Measurements from ENCODE around the gene SLC25A41. TPM values are rescaled to one million over a fixed set of nuclear protein-coding genes. Genes with fewer than 3 reads are reported as not detected.

SLC25A41 gene
- not detected in 2 replicates for total RNA-seq
- polyA plus RNA-seq (2012) = 0.21 TPM

DNA sequence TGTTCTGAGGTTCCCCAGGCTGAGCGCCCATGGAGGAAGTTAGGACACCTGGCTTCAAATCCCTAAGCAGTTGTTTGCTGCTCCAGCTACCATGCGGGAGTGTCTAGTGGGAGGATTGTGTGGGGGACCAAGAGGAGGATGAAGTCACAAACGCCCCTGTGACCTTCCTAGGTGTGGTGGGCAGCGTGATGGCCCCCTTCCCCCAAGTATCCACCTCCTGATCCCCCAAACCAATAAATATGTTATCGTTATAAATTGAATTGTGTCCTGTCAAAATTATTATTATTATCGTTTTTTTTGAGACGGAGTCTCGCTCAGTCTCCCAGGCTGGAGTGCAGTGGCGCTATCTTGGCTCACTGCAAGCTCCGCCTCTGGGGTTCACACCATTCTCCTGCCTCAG lies at the start of gene SLC25A41:
TSS of gene SLC25A41 (minus strand) at position 101 of the 400 bp plus-strand sequence. CDS start at position 31, 70 bp downstream.
- DNase-seq (ENCODE audit: low read depth) = no peak

DNA sequence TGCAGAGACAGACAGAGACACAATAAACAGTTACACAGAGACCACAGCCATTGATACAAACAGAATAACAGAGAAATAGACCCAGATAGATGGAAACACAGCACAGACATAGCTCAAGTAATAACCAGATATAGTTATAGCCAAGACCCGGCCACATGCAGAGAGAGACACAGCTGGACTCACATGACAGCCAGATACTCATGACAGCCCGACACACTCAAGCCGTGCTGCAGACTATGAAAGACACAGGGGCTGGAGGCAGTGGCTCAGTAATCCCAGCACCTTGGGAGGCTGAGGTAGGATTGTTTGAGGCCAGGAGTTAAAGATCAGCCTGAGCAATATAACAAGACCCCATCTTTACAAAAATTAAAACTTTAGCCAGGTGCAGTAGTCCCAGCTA lies 49.7 kb upstream of the SLC25A41 start:
- DNase-seq (ENCODE audit: low read depth) = no peak

DNA sequence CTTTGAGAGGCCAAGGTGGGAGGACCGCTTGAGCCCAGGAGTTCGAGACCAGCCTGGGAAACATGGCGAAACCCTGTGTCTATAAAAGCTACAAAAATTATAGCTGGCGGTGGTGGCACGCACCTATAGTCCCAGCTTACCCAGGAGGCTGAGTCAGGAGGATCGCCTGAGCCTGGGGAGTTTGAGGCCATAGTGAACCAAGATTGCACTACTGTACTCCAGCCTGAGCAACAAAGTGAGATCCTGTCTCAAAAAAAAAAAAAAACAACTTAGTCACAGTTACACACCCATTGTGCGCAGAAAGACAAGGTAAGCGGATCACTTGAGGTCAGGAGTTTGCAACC lies 48.8 kb upstream of the SLC25A41 start:
- DNase-seq (ENCODE audit: low read depth) = no peak

DNA sequence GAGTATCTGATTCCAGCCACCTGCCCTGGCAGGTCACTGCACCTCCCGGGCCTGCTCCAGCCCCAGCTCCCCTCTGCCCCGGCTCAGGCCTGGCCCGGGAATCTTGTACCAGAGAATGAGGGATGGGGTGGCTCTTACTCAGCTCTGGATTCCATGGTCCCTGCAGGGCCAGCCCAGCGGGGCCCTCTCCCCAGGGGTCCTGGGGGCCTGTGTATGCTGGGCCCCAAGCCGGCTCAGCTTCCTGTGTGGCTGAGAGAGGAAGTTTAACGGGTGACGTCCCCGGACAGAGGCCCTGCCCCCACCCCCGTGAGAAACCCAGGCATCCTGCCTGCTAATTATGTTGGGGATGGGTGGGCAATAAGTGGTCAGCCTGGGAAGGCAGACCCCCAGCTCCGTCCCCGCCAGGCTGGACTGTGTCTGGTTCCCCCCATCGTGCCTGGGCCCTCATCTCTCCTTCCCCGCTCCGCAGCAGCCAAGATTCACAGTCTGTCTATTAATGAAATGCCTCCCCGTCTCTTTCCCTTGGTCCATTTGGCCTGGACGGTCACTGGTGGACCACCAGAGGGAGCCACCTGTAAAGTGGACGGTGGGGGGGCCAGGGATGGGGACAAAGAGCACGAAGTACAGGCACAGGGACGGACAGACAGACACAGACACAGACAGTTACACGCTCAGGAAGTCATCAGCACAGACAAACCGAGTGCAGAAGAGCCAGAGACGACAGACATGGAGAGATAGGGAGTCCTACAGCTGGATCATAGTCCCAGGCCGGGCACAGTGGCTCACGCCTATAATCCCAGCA lies 48.2 kb upstream of the SLC25A41 start, which contains the start of gene DENND1C:
TSS of gene DENND1C (minus strand) at position 247 of the 802 bp plus-strand sequence. CDS start at position 155, 92 bp downstream.
- DNase-seq (ENCODE audit: low read depth) = no peak

DNA sequence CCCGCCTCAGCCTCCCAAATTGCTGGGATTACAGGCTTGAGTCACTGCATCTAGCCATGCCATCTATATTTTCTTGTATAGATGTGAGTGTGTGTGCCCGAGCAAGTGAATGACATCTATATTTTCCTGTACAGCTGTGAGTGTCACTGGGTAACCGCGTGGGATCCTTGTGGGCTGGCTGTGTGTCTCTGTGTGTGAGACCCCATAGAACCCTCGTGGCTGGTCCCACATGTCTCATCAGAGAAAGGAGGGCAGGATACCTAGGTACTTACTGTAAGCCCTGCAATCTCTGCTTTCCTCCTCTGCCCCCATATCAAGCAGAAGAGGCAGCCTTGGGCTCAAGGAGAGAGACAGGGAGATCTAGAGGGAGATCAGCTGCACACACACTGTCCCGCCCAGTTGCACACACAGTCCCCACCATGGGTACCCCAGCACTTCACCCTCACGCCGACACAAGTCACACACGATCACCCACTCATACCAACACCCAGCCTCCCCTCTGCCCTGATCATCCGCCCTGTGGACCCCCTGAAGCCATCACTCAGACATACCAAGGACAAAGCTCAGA lies 47.4 kb upstream of the SLC25A41 start:
- no peak for DNase-seq (ENCODE audit: low read depth)

DNA sequence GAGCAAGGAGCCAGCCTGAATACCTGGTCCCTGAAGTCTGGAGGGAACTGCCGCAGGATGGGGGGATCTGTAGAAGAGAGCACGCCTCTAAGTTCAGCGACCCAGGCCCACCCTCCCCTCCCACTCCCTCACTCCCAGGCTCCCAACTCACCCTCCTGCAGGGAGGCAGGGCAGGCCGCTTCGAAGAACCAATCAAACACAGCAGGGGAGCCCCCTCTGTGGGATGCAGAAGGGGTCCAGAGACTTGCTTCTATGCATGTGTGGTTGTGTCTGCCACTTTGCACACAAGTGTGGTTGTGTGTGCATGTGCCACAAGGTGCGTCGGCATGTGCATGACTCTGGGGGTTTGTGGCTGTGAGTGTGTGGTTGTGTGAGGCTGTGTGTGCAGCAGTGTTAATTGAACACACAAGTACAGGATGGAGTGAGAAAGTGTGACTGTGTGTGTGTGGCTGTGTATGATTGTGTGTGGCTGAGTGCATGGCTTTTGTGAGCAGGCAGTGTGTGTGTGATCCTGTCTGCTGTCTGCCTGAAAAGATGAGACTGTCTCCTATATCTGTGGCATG lies 46.4 kb upstream of the SLC25A41 start:
- DNase-seq (ENCODE audit: low read depth) = no peak

DNA sequence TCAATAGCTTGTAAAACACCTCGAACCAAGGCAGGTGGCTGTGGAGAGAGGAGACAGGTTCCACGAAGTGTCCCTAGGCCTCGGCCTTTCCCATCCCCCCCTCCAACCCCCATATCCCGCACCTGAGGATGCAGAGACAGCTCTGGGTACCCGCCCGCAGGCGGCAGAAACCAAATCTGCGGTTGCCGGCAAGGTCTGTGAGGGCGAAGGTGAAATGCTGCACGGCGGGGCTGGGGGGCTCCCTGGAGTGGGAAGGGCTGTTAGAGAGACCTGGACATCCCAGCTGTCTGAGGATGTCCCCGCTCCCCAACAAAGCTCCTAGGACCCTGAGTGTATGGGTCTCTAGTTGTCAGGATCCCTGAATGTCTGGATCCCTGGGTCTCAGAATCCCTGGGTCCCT lies 45.3 kb upstream of the SLC25A41 start:
- DNase-seq (ENCODE audit: low read depth) = no peak

DNA sequence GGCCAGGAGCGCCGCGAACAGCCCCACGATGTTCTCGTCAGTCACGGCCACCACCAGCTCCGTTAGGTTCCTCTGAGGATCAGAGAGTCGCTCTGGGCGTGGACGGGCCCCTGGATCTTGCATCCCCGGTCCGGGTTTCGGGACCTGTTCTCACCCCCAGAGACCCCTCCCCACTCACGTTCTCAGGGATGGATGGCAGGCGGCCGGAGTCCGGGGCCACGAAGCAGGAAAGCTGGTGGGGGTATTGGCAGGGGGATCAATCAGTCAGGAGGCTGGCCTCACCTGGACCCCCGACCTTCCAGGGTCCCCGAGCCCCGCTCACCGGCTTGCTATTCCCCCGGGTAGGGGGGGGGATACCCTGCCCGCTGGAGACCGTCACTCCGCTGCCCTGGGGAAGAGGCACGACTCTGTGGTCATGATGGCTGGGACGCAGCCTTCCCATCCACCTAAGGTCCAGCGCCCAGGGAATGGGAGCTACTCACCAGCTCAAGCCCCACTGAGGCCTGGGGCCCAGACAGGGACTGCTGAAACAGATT lies 43.4 kb upstream of the SLC25A41 start:
- DNase-seq (ENCODE audit: low read depth) = no peak

DNA sequence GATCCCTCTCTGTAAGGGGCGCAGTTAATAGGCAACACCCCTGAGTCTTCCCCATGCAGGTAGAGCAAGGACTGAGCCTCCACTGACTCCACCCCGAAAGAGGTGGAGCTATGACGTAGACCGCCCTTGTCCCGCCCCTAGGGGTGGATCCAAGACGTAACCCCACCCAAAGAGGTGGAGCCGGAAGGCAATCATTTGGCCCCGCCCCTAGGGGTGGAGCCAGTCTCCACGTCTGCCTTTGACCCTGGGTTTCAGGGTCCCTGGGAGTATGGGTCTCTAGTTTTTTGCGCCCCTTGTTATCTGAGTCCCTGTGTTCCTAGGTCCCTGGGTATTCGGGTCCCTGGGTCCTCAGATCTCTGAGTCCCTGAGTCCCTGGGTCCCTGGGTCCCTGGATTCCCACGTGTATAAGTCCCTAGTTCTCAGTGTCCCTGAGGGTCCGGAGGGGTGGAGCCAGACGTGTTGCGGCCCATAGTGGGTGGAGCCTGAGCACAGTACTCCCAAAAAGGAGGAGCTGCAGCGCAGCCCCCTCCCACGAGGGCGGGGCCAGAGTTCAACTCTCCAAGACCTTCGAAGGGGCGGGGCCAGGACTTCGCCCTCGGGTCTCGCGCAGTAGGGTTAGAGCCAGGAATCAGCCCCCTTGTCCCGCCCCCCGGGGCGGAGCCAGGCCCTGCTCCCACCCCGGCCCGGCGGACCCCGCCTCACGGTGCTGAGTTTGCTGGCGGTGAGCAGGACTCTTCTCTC lies 42.8 kb upstream of the SLC25A41 start:
- DNase-seq (ENCODE audit: low read depth) = no peak

DNA sequence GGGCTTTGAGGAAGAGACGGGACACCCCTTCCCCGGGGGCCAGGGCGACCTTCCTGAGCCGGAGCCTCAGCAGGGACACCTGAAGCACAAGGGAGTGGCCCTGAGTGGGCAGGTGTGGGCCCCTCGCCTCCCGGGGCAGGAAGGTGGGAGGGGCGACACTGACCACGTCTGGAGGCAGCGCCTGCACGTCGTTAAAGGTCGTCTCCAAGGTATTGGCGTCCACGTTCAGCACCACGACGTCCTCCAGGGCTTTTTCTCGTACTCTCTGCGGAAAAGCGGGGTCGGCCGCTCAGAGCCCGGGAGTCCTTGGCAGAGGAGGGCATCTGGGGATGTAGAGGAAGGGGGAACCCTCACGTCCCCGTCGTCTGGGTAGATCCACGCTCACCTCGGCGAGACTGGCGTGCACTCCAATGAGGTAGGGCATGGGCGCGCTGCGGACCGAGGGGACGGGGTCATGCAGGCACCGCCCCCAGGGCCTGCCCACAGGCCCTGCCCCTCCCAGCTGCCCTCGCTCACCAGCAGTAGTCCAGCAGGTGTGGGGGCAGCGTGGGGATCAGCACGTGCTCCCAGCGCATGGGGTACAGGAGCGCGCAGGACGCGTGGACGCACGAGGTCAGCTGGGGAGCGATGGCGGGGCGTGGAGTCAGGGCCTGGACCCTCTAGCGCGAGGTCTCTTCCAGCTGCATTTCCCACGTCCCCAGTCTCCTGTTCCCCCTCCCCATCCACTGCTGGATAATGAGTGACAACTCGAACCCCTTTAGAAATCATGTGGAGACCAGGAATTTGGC lies 42.0 kb upstream of the SLC25A41 start:
- no peak for DNase-seq (ENCODE audit: low read depth)

DNA sequence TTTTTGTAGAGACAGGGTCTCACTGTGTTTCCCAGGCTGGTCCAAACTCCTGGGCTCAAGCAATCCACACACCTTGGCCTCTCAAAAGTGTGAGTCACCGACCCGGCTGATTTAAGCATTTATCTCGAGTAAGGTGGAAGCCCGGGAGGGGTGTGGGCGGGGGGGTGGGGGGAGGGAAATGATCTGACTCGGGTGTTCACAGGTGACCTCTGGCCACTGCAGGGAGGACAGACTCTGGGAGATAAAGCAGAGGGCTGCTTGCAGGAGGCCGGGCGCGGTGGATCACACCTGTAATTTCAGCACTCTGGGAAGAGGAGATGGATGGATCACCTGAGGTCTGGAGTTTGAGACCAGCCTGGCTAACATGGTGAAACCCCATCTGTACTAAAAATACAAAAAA lies 40.1 kb upstream of the SLC25A41 start:
- no peak for DNase-seq (ENCODE audit: low read depth)

DNA sequence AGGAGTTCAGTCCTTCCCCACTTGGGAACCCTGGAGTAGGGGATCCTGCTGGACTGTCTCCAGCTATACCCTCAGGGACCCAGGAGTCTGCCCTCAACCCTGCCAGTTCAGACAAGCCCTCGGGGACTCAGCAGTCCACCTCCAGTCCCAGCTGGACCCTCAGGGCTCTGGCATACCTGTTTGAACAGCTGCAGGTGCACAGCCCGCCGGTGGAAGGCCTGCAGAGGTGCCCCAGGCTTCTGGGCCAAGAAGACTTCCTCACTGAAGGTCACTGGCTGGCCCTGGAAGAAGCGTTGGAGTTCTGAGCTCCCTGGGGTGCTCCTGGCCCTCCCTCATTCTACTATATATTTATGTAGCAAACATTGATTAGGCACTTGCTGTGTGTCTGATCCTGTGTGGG lies 39.1 kb upstream of the SLC25A41 start:
- no peak for DNase-seq (ENCODE audit: low read depth)

DNA sequence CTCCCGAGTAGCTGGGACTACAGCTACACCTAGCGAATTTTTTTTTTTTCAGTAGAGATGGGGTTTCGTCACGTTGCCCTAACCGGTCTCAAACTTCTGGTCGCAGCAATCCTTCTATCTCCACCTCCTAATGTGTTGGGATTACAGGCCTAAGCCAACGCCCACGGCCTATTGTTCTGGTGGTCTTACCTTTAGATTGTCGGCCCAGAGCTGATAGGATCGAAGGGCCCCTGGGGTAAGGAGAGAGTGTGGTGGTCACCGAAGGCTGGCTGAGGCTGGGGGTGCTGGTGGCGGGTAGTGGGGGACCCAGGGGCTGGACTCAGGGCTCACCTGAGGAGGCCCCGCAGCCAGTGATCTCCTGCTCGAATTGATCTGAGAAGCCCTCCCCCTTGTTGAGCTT lies 37.5 kb upstream of the SLC25A41 start:
- no peak for DNase-seq (ENCODE audit: low read depth)

DNA sequence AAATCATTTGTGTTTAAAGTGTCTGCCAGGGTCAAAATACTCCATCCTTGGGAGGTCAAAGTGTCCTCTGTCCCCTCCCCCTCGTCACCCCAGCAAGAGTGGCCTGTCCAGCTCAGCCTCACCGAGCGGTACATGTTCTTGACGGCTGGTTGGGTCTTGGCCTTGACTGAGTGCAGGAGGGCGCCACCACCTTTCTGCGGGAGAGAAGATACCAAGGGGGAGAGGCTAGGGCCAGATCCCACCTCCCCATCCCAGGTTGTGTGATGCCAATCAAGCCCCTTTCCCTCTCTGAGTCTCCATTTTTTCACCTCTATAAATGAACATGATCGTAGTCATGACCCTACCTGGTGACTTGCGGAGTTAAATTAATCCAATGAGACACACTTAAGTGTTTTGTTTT lies 36.6 kb upstream of the SLC25A41 start:
- no peak for DNase-seq (ENCODE audit: low read depth)

DNA sequence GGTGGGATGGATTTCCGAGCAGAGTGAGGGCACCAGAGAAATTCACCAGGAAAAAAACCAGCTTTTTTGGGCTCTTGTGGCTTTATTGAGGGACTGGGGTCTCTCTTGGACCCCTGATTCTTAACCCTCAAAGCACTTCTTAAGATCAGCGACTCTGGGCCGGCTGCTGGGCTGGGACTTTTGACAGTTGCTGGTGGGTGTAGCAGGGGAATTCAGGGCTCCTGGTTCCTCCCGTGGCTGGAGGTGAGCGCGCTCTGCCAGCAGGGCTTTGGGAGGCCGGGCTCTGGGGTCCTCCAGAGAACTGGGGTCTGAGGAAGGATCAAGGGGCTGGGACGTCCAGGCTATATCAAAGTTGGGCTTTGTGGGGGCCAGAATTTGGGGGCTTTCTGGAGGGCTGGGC lies 33.8 kb upstream of the SLC25A41 start:
- no peak for DNase-seq (ENCODE audit: low read depth)

DNA sequence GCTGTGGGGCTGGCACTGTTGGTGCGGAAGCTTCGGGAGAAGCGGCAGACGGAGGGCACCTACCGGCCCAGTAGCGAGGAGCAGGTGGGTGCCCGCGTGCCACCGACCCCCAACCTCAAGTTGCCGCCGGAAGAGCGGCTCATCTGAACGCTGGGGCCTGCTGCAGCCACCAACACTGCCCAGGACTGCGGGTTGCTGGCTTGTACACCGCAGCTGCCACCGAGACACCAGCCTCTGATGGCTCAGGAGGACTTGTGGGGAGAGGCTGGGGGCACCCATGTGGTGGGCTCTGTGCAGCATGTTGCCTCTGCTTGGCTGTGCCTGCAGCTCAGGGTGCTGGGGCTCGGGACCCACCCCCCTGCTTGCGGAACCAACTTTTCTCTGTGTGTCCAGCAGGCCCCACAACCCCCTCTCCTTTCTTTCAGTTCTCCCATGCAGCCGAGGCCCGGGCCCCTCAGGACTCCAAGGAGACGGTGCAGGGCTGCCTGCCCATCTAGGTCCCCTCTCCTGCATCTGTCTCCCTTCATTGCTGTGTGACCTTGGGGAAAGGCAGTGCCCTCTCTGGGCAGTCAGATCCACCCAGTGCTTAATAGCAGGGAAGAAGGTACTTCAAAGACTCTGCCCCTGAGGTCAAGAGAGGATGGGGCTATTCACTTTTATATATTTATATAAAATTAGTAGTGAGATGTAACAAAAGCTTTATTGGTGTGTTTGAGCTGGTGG lies 33.1 kb upstream of the SLC25A41 start:
- no peak for DNase-seq (ENCODE audit: low read depth)

DNA sequence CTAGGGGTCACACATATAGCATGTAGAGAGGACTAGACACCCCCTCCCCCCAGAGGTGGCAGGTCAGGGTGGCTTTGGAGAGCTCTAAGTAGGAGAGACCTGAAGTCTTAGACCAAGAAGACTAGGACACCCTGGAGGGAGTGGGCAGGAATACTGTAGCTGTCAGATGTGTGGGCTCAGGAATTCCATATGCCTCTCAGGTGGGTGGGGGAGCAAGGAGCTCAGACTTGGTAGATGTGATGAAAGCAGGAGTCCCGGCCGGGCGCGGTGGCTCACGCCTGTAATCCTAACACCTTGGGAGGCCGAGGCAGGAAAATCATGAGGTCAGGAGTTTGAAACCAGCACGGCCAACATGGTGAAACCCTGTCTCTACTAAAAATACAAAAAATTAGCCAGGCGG lies 32.1 kb upstream of the SLC25A41 start:
- no peak for DNase-seq (ENCODE audit: low read depth)

DNA sequence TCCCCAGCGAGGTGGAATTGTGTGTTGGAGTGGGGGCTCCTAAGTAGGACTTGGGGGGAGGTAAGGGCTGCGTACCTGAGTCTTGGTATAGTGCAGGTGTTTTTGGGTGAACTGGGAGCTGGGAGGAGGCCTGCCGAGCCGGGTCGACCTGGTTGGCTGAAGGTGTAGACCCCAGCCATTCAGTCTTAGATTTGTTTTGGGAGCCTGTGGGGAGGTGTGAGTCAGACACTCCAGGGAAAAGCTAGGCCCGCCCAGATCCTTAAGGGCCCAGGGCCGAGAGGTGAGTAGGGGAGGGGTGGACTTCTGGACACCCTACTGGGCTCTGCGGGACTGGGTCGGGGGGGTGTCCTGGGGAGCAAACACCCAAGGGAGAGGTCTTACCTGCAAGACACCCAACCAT lies 31.4 kb upstream of the SLC25A41 start:
- no peak for DNase-seq (ENCODE audit: low read depth)

DNA sequence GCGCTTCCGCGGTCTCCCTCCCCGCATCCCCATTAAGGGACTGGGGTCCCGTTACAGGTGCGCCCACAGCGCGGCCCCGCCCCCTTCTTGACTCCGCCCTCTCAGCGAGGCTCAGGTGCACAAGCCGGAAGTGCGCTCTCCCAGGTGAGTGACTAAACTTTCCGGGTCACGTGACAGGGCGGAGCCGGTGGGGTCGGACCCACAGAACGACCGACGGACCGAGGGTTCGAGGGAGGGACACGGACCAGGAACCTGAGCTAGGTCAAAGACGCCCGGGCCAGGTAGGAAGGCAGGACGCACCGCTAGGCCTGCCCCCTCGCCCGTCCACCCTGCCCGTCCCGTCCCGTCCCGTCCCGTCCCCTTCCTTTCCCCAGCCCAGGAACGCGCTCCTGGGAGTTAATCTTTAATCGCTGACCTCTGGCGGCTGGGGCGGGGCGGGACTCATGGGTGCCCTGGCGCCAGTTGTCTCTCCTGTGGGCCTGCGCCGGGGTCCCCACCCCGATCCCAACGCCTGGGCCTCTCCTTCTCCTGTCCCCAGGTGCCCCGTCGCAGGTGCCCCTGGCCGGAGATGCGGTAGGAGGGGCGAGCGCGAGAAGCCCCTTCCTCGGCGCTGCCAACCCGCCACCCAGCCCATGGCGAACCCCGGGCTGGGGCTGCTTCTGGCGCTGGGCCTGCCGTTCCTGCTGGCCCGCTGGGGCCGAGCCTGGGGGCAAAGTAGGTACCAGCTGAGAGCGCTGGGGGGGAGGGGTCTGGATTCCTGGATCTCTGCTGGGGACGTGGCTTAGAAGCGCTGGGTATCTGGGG lies 30.7 kb upstream of the SLC25A41 start, which contains the start of gene CRB3:
TSS of gene CRB3 (plus strand) at position 202 of the 804 bp plus-strand sequence. CDS start at position 633, 431 bp downstream.
- no peak for DNase-seq (ENCODE audit: low read depth)
